PC-9 (cell line): ENCODE measurements around the gene TREH. TPM values are rescaled to one million over a fixed set of nuclear protein-coding genes. Genes with fewer than 3 reads are reported as not detected.
A peak's percentile ranks its signal among the peaks of the same experiment; 100 is the strongest.

Source experiments
- BruUV-seq: library from RNA; stranded (reverse); fragments of 400-500 nt; replicated peaks from 2 replicates; lab custom pipeline; 2021; lab: Mats Ljungman, UMichigan
- CTCF ChIA-PET: fragments of 300-600 bp; sonication (Branson Sonifier 250); formaldehyde crosslinking; loops from one replicate; lab custom pipeline; 2022; ENCODE audit warnings: antibody characterized with exemption; lab: Charles Lee
- POLR2A ChIA-PET: fragments of 300-600 bp; sonication (Branson Sonifier 250); formaldehyde crosslinking; loops from one replicate; lab custom pipeline; 2022; ENCODE audit warnings: antibody characterized with exemption; ENCODE audit not compliant: unreplicated experiment; lab: Charles Lee
- DNase-seq, 2 experiments: peaks; one replicate each; pipeline versions ENCODE4 v3.0.0 to v3.0.0-alpha.2; 2015 to 2022; ENCODE audit warnings: mixed read lengths in 1 of 2
- H2AFZ ChIP-seq: fragments of 200-600 bp; sonication (generic); 2 replicates; pipeline ENCODE4 v1.8.1; 2017; ENCODE audit warnings: antibody characterized with exemption
- H3F3A ChIP-seq: fragments of 200-600 bp; sonication (generic); 2 replicates; pipeline ENCODE4 v1.8.1; 2017; ENCODE audit warnings: antibody characterized with exemption, mild to moderate bottlenecking, low read depth; ENCODE audit not compliant: insufficient read depth
- H3K27ac ChIP-seq: fragments of 200-600 bp; sonication (generic); 2 replicates; pipeline ENCODE4 v1.6.1; 2016; ENCODE audit warnings: mixed run types
- H3K27me3 ChIP-seq: fragments of 200-600 bp; sonication (generic); 2 replicates; pipeline ENCODE4 v1.6.1; 2016; ENCODE audit warnings: low read depth, mixed run types; ENCODE audit not compliant: insufficient read depth
- H3K36me3 ChIP-seq: fragments of 200-600 bp; sonication (generic); 2 replicates; pipeline ENCODE4 v1.6.1; 2016; ENCODE audit warnings: low read depth, mixed run types
- H3K4me1 ChIP-seq: fragments of 200-600 bp; sonication (generic); replicated peaks from 2 replicates; pipeline ENCODE4 v1.6.1; 2016; ENCODE audit warnings: mixed run types; ENCODE audit not compliant: insufficient read depth
- H3K4me2 ChIP-seq: fragments of 200-600 bp; sonication (generic); 2 replicates; pipeline ENCODE4 v1.6.1; 2017; ENCODE audit warnings: mixed run types
- H3K4me3 ChIP-seq: fragments of 200-600 bp; sonication (generic); 2 replicates; pipeline ENCODE4 v1.6.1; 2016; ENCODE audit warnings: mixed run types
- H3K79me2 ChIP-seq: fragments of 200-600 bp; sonication (generic); 2 replicates; pipeline ENCODE4 v1.6.1; 2017; ENCODE audit warnings: low read depth, mixed run types
- H3K9me2 ChIP-seq: fragments of 200-600 bp; sonication (generic); 2 replicates; pipeline ENCODE4 v1.8.1; 2017; ENCODE audit warnings: mild to moderate bottlenecking; ENCODE audit not compliant: insufficient read depth
- H3K9me3 ChIP-seq: fragments of 200-600 bp; sonication (generic); 2 replicates; pipeline ENCODE4 v1.8.1; 2016; ENCODE audit warnings: low read depth; ENCODE audit not compliant: insufficient read depth
- H4K20me1 ChIP-seq: fragments of 200-600 bp; sonication (generic); 2 replicates; pipeline ENCODE4 v1.8.1; 2017; ENCODE audit not compliant: insufficient read depth
- CTCF ChIP-seq: fragments of 200-600 bp; sonication (generic); conservative IDR thresholded peaks from 2 replicates; pipeline ENCODE4 v1.6.1; 2017; ENCODE audit warnings: mixed run types, antibody characterized with exemption, mild to moderate bottlenecking, moderate library complexity
- EZH2 ChIP-seq: fragments of 200-600 bp; sonication (generic); IDR thresholded peaks from 2 replicates; pipeline ENCODE4 v1.8.0; 2017; ENCODE audit warnings: antibody characterized with exemption, low read depth
- intact Hi-C: fragments of 100-400 bp; cut with micrococcal nuclease; formaldehyde crosslinking; loops from one replicate; pipeline ENCODE4 v1.10.0; 2022; ENCODE audit not compliant: unreplicated experiment
- total RNA-seq: library from RNA; stranded (reverse); gene quantifications from 2 replicates; pipeline ENCODE4 v1.2.3, GENCODE V29; 2021

TREH gene
- total RNA-seq, 1 experiment from 2014 or later = not detected

- Histone ChIP-seq H3F3A (no peaks in the 10 kb centered on the region; the same call in 1 of the 2 replicates), H3K9me2 (no peaks in the 10 kb centered on the region), H3K36me3 (peaks cover 10% of the 10 kb centered on the region; the same call in 1 of the 2 replicates), H3K4me1 (peaks cover 4% of the 10 kb centered on the region; the same call in 1 of the 2 replicates), H3K4me3 (no peak overlapping the region), H3K79me2 (no peaks in the 10 kb centered on the region), H4K20me1 (peaks cover 4% of the 10 kb centered on the region; the same call in 1 of the 2 replicates), H3K27me3 (no peaks in the 10 kb centered on the region), H3K4me2 (no peak overlapping the region), H2AFZ (no peak overlapping the region), H3K9me3 (no peaks in the 10 kb centered on the region), H3K27ac (no peak overlapping the region)
- TF ChIP-seq CTCF (peak; percentile 64), EZH2 (no peak)
- no TSS peak for BruUV-seq
- no peak for DNase-seq
- ChIA-PET POLR2A (interaction anchor here (0.8 kb wide), 1 partner anchor 641 kb away, joined by 4 read pairs; no protein-coding TSS in a partner anchor), CTCF (interaction anchor here (1.1 kb wide), 1 partner anchor 46 kb away, joined by 3 read pairs; no protein-coding TSS in a partner anchor)
- intact Hi-C loops = loop anchor here (5.0 kb wide), 1 partner anchor 33 kb away; the partner anchor contains the start of gene PHLDB1
Measured at GRCh38 chr11:118640332-118641154, 38.9 kb downstream of the TREH start.

GRCh38 chr11:118639899-118640298, 39.6 kb downstream of the TREH start:
- H3K4me3 ChIP-seq = no peak overlapping the region
- peaks cover 4% of the 10 kb centered on the region; the same call in 1 of the 2 replicates for H4K20me1 ChIP-seq
- POLR2A ChIA-PET = interaction anchor here (0.8 kb wide), 1 partner anchor 640 kb away, joined by 4 read pairs; no protein-coding TSS in a partner anchor
- no TSS peak for BruUV-seq
- H3K36me3 ChIP-seq = peaks cover 10% of the 10 kb centered on the region; the same call in 1 of the 2 replicates
- no peak overlapping the region for H2AFZ ChIP-seq
- no peak overlapping the region for H3K27ac ChIP-seq
- H3K4me2 ChIP-seq = no peak overlapping the region
- H3F3A ChIP-seq = no peaks in the 10 kb centered on the region; the same call in 1 of the 2 replicates
- intact Hi-C loops = loop anchor here (5.0 kb wide), 1 partner anchor 33 kb away; the partner anchor contains the start of gene PHLDB1
- CTCF ChIA-PET = interaction anchor here (1.1 kb wide), 1 partner anchor 45 kb away, joined by 3 read pairs; no protein-coding TSS in a partner anchor
- H3K27me3 ChIP-seq = no peaks in the 10 kb centered on the region
- no peak for TF ChIP-seq CTCF
- TF ChIP-seq EZH2 = no peak
- no peaks in the 10 kb centered on the region for H3K79me2 ChIP-seq
- H3K9me2 ChIP-seq = no peaks in the 10 kb centered on the region
- H3K9me3 ChIP-seq = no peaks in the 10 kb centered on the region
- DNase-seq = no peak
- peaks cover 4% of the 10 kb centered on the region; the same call in 1 of the 2 replicates for H3K4me1 ChIP-seq

- H3K36me3 ChIP-seq = peaks cover 4% of the 10 kb centered on the region; the same call in 1 of the 2 replicates
- intact Hi-C loops = no loop called here
Measured at GRCh38 chr11:118638726-118639125, 40.7 kb downstream of the TREH start.

More at GRCh38 chr11:118638726-118639125, 40.7 kb downstream of the TREH start:
- TF ChIP-seq EZH2 (no peak), CTCF (no peak)
- Histone ChIP-seq H2AFZ (no peak overlapping the region), H3K4me2 (no peak overlapping the region), H3K4me3 (no peak overlapping the region), H3K27me3 (no peaks in the 10 kb centered on the region), H3K79me2 (no peaks in the 10 kb centered on the region), H3K27ac (no peak overlapping the region), H3K4me1 (peaks cover 4% of the 10 kb centered on the region; the same call in 1 of the 2 replicates), H3F3A (no peaks in the 10 kb centered on the region; the same call in 1 of the 2 replicates), H3K9me3 (no peaks in the 10 kb centered on the region), H3K9me2 (no peaks in the 10 kb centered on the region), H4K20me1 (peaks cover 4% of the 10 kb centered on the region; the same call in 1 of the 2 replicates)
- BruUV-seq = no TSS peak
- no peak for DNase-seq
- ChIA-PET POLR2A (no interaction called here), CTCF (no interaction called here)
